ENCODE results near the gene MIPOL1.

Gene MIPOL1

DNA sequence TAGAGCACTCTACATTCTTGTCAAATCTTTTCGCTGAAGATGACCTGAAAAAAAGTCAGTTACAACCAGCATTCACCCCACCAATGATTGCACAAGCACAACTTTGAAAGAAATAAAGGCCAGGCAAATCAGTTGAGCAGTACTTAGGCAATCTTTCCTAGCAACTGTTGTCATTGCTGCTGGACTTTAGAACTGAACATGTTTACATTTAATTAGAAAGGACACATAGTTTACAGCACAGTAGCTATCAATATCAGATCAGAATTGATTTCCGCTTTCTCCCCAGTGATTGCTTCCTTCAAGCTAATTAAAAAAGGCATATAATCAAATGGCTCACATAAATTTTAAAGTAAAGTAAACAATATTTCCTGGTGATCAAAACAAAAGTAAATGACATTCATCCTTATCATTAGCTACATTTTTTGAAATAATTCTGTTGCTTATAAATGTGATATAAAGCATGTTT is 268.9 kb downstream of the MIPOL1 start:
- ChIA-PET POLR2A (no interaction called here), CTCF (no interaction called here)
- Histone ChIP-seq H3K4me1 (ENCODE audit: control insufficient read depth, insufficient read depth, low read length) (no peaks in the 10 kb centered on the region), H3K4me3 (ENCODE audit: low read depth, low read length) (no peak overlapping the region), H3K9me3 (ENCODE audit: control insufficient read depth, insufficient read depth, low read depth, low read length) (no peaks in the 10 kb centered on the region), H3K27ac (ENCODE audit: extremely low read depth, low read depth, low read length) (no peak overlapping the region), H3K36me3 (ENCODE audit: control insufficient read depth in 2 of 2, insufficient read depth in 1 of 2, low read length in 2 of 2) (no peaks in the 10 kb centered on the region)
- TF ChIP-seq ZNF529 (tag by site-specific recombination; IDR thresholded peaks at IDR 0.05; ENCODE audit: insufficient replicate concordance) (no peak), ZNF404 (tag by site-specific recombination; IDR thresholded peaks at IDR 0.05) (no peak)
- TF ChIP-seq, protein P1, sequence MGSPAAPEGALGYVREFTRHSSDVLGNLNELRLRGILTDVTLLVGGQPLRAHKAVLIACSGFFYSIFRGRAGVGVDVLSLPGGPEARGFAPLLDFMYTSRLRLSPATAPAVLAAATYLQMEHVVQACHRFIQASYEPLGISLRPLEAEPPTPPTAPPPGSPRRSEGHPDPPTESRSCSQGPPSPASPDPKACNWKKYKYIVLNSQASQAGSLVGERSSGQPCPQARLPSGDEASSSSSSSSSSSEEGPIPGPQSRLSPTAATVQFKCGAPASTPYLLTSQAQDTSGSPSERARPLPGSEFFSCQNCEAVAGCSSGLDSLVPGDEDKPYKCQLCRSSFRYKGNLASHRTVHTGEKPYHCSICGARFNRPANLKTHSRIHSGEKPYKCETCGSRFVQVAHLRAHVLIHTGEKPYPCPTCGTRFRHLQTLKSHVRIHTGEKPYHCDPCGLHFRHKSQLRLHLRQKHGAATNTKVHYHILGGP (tag by site-specific recombination; IDR thresholded peaks at IDR 0.05): no peak

DNA sequence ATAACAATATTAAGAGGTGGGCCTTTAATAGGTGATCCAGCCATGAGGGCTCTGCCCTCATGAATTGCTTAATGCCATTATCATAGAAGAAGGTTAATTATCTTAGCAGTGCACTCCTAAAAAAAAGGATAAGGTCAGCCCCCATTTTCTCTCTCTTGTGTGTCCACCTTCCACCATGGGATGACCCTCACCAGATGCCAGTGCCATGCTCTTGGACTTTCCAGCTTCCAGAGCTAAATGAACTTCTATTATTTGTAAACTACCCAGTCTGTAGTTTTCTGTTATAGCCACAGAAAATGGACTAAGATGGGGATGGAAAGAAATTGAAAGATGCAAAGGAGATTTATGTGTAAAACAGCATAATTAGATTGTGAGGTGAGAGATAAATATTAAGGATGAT is 271.9 kb downstream of the MIPOL1 start:
- Histone ChIP-seq H3K4me3 (ENCODE audit: low read depth, low read length) (no peak overlapping the region), H3K4me1 (ENCODE audit: control insufficient read depth, insufficient read depth, low read length) (no peaks in the 10 kb centered on the region), H3K27ac (ENCODE audit: extremely low read depth, low read depth, low read length) (no peak overlapping the region), H3K36me3 (ENCODE audit: control insufficient read depth in 2 of 2, insufficient read depth in 1 of 2, low read length in 2 of 2) (no peaks in the 10 kb centered on the region), H3K9me3 (ENCODE audit: control insufficient read depth, insufficient read depth, low read depth, low read length) (no peaks in the 10 kb centered on the region)
- ChIA-PET CTCF (no interaction called here), POLR2A (no interaction called here)
- no peak for TF ChIP-seq SP2 (tag by site-specific recombination; IDR thresholded peaks at IDR 0.05)
- no peak for TF ChIP-seq GLI2 (tag by site-specific recombination; IDR thresholded peaks at IDR 0.05; ENCODE audit: borderline replicate concordance, low read depth)

DNA sequence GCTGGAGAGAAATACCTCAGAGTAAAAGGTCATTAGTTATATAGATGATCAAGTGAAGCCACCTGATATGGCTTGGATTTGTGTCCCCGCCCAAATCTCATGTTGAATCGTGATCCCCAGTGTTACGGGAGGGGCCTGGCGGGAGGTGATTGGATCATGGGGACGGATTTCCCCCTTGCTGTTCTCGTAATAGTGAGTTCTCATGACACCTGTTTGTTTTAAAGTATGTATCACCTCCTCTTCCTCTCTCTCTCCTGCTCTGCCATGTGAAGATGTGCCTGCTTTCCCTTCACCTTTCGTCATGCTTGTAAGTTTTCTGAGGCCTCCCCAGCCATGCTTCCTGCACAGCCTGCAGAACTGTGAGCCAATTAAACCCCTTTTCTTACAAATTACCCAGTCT is 272.5 kb downstream of the MIPOL1 start:
- POLR2A ChIA-PET: no interaction called here
- TF ChIP-seq ZBTB20 (tag by site-specific recombination; IDR thresholded peaks at IDR 0.05) (no peak), TRIM28 (IDR thresholded peaks at IDR 0.05; ENCODE audit: borderline replicate concordance, low read length) (no peak), ZNF302 (tag by site-specific recombination; IDR thresholded peaks at IDR 0.05; ENCODE audit: low read depth) (no peak), ZNF555 (tag by site-specific recombination; conservative IDR thresholded peaks at IDR 0.05) (no peak), ZNF121 (tag by site-specific recombination; IDR thresholded peaks at IDR 0.05) (no peak), ZNF221 (tag by site-specific recombination; IDR thresholded peaks at IDR 0.05; ENCODE audit: borderline replicate concordance) (no peak)
- TF ChIP-seq, protein P2, sequence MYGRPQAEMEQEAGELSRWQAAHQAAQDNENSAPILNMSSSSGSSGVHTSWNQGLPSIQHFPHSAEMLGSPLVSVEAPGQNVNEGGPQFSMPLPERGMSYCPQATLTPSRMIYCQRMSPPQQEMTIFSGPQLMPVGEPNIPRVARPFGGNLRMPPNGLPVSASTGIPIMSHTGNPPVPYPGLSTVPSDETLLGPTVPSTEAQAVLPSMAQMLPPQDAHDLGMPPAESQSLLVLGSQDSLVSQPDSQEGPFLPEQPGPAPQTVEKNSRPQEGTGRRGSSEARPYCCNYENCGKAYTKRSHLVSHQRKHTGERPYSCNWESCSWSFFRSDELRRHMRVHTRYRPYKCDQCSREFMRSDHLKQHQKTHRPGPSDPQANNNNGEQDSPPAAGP (tag by site-specific recombination; IDR thresholded peaks at IDR 0.05): no peak
- TF ChIP-seq, protein P3, sequence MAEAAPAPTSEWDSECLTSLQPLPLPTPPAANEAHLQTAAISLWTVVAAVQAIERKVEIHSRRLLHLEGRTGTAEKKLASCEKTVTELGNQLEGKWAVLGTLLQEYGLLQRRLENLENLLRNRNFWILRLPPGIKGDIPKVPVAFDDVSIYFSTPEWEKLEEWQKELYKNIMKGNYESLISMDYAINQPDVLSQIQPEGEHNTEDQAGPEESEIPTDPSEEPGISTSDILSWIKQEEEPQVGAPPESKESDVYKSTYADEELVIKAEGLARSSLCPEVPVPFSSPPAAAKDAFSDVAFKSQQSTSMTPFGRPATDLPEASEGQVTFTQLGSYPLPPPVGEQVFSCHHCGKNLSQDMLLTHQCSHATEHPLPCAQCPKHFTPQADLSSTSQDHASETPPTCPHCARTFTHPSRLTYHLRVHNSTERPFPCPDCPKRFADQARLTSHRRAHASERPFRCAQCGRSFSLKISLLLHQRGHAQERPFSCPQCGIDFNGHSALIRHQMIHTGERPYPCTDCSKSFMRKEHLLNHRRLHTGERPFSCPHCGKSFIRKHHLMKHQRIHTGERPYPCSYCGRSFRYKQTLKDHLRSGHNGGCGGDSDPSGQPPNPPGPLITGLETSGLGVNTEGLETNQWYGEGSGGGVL (tag by site-specific recombination; IDR thresholded peaks at IDR 0.05): no peak
- TF ChIP-seq, protein P4, sequence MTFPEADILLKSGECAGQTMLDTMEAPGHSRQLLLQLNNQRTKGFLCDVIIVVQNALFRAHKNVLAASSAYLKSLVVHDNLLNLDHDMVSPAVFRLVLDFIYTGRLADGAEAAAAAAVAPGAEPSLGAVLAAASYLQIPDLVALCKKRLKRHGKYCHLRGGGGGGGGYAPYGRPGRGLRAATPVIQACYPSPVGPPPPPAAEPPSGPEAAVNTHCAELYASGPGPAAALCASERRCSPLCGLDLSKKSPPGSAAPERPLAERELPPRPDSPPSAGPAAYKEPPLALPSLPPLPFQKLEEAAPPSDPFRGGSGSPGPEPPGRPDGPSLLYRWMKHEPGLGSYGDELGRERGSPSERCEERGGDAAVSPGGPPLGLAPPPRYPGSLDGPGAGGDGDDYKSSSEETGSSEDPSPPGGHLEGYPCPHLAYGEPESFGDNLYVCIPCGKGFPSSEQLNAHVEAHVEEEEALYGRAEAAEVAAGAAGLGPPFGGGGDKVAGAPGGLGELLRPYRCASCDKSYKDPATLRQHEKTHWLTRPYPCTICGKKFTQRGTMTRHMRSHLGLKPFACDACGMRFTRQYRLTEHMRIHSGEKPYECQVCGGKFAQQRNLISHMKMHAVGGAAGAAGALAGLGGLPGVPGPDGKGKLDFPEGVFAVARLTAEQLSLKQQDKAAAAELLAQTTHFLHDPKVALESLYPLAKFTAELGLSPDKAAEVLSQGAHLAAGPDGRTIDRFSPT (tag by site-specific recombination; IDR thresholded peaks at IDR 0.05): no peak
- TF ChIP-seq, protein P5, sequence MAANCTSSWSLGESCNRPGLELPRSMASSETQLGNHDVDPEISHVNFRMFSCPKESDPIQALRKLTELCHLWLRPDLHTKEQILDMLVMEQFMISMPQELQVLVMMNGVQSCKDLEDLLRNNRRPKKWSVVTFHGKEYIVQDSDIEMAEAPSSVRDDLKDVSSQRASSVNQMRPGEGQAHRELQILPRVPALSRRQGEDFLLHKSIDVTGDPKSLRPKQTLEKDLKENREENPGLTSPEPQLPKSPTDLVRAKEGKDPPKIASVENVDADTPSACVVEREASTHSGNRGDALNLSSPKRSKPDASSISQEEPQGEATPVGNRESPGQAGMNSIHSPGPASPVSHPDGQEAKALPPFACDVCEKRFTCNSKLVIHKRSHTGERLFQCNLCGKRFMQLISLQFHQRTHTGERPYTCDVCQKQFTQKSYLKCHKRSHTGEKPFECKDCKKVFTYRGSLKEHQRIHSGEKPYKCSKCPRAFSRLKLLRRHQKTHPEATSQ (tag by site-specific recombination; IDR thresholded peaks at IDR 0.05): no peak
- Histone ChIP-seq H3K9me3 (ENCODE audit: control insufficient read depth, insufficient read depth, low read depth, low read length) (no peaks in the 10 kb centered on the region), H3K4me3 (ENCODE audit: low read depth, low read length) (no peak overlapping the region), H3K4me1 (ENCODE audit: control insufficient read depth, insufficient read depth, low read length) (no peaks in the 10 kb centered on the region), H3K36me3 (ENCODE audit: control insufficient read depth in 2 of 2, insufficient read depth in 1 of 2, low read length in 2 of 2) (no peaks in the 10 kb centered on the region), H3K27ac (ENCODE audit: extremely low read depth, low read depth, low read length) (no peak overlapping the region)
- CTCF ChIA-PET: no interaction called here
